K562 (cell line): Measurements from ENCODE around the gene MEGF11. TPM values are rescaled to one million over a fixed set of nuclear protein-coding genes. Genes with fewer than 3 reads are reported as not detected.

Experiments
- ARID1B ChIP-seq: fragments of 450-650 bp; IDR thresholded peaks from 2 replicates; pipeline ENCODE4 v1.6.1; 2016; ENCODE audit warnings: antibody characterized with exemption, mild to moderate bottlenecking, inconsistent platforms
- CBX5 ChIP-seq: IDR thresholded peaks from 2 replicates; pipeline ENCODE4 v1.6.1; 2014; ENCODE audit warnings: low read depth, borderline replicate concordance
- GATAD2B ChIP-seq: fragments of 450-650 bp; IDR thresholded peaks from 2 replicates; pipeline ENCODE4 v1.6.1; 2017; ENCODE audit warnings: mild to moderate bottlenecking, borderline replicate concordance
- NCOA2 ChIP-seq, 2 experiments: fragments of 450-650 bp; IDR thresholded peaks; 2 replicates each; pipeline ENCODE4 v1.6.1; 2018; ENCODE audit warnings: mild to moderate bottlenecking in 2 of 2, moderate library complexity in 1 of 2; ENCODE audit not compliant: partially characterized antibody in 2 of 2
- RB1 ChIP-seq: fragments of 450-650 bp; IDR thresholded peaks from 2 replicates; pipeline ENCODE4 v1.6.1; 2017; ENCODE audit warnings: low read depth, mild to moderate bottlenecking
- RBM25 ChIP-seq: fragments of 200-400 bp; formaldehyde crosslinking; IDR thresholded peaks from 2 replicates; pipeline ENCODE4 v1.6.1; 2018; ENCODE audit warnings: low read length, low read depth, moderate library complexity; ENCODE audit not compliant: severe bottlenecking
- SMC3 ChIP-seq: conservative IDR thresholded peaks from 2 replicates; pipeline ENCODE4 v1.6.1; 2011; ENCODE audit warnings: low read depth, low read length, improper control_type of control experiment; ENCODE audit not compliant: insufficient read depth
- TAF1 ChIP-seq: IDR thresholded peaks from 2 replicates; pipeline ENCODE4 v1.6.1; 2011; ENCODE audit warnings: mild to moderate bottlenecking, low read length, moderate library complexity; ENCODE audit not compliant: insufficient read depth, control insufficient read depth, severe bottlenecking; ENCODE audit errors: extremely low read depth
- TARDBP ChIP-seq: fragments of 450-650 bp; IDR thresholded peaks from 2 replicates; pipeline ENCODE4 v1.6.1; 2016
- TEAD1 ChIP-seq, 2 experiments: fragments of 450-650 bp in 1 of 2; sonication (generic) in 1 of 2; formaldehyde crosslinking; IDR thresholded peaks; 2 replicates each; pipeline versions ENCODE4 v1.4.0 to v1.8.0; 2020 to 2022; ENCODE audit warnings: mild to moderate bottlenecking in 2 of 2, missing genetic modification reagents in 1 of 2
- ZNF561 ChIP-seq: fragments of 450-650 bp; formaldehyde crosslinking; conservative IDR thresholded peaks from 2 replicates; pipeline ENCODE4 v1.4.0; 2020; ENCODE audit warnings: mild to moderate bottlenecking, moderate library complexity
- polyA plus RNA-seq, 8 experiments: library from polyadenylated mRNA; depleted of rRNA in 4 of 8; stranded (reverse) in 5 of 8; unstranded in 3 of 8; fragments of >200 nt; fragmentation: Nextera tagmentation in 2 of 8; fragmentation: Illumina TruSeq in 1 of 8; extraction: Ambion mirVana in 2 of 8; extraction: Trizol in 1 of 8; gene quantifications; 2 replicates each; pipeline versions ENCODE4 v1.2.1 to v1.2.3, GENCODE V29; 2011 to 2014; ENCODE audit warnings: inconsistent platforms in 1 of 8, missing spikeins in 1 of 8
- total RNA-seq, 7 experiments: library from RNA; depleted of rRNA in 6 of 7; stranded (reverse); fragments of >200 nt in 6 of 7; fragmentation: Illumina TruSeq in 2 of 7; extraction: Trizol in 2 of 7; gene quantifications; 2 replicates each; pipeline versions ENCODE4 v1.2.1 to v1.2.3, GENCODE V29; 2011 to 2021; ENCODE audit warnings: low replicate concordance in 1 of 7
- TF ChIP-seq, protein P1 (sequence below): fragments of 450-650 bp; formaldehyde crosslinking; IDR thresholded peaks from 2 replicates; pipeline ENCODE4 v1.4.0; 2020; ENCODE audit warnings: mild to moderate bottlenecking, moderate library complexity
- TF ChIP-seq, protein P2 (sequence below), 2 experiments: fragments of 150-350 bp in 1 of 2; IDR thresholded peaks; 2 replicates each; pipeline ENCODE4 v1.6.1; 2012 to 2016; ENCODE audit warnings: low read depth in 2 of 2, low read length in 2 of 2, mild to moderate bottlenecking in 1 of 2, moderate library complexity in 1 of 2
- TF ChIP-seq, protein P3 (sequence below), 2 experiments: fragments of 450-650 bp; formaldehyde crosslinking in 1 of 2; IDR thresholded peaks; 2 replicates each; pipeline versions ENCODE4 v1.4.0 to v1.6.1; 2014 to 2020; ENCODE audit warnings: mild to moderate bottlenecking in 2 of 2, borderline replicate concordance in 1 of 2, low read depth in 1 of 2

The MEGF11 gene
- total and polyA plus RNA-seq, 9 of the 15 experiments (the other 6 are each of a cell fraction or from before 2014, with no cell fraction given), result 0.06 to 0.23 (median 0.20) TPM; not detected in 6

DNA sequence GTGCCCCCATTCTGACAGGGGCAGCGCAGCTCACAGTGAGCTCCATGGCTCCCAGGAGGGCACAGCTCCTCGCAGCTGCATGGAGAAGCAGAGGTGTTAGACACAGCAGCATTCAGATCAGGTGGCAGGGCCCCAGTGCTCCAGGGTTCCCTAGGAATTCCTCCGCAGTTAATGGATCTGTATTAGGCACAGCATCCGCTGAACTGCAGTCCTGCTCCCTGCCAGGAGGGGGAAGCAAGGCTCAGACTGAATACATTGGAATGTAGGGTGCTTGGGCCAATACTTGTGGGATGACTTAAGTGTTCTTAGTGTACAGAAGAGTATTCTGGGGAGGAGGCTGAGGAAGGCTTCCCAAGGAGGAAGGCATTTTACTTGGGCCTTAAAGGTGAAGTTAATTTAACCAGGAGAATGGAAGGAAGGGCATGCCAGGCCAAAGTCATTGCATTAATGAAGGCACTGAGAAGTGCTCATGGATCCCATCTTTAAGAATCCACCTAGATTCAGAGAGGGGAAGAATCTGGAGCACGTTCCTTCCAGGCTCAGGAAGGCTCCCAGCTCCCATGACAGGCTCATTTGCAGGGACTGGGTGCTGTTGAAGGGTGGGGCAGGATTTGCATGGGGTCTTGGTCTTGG lies 272.6 kb downstream of the MEGF11 start (continued):
- TF ChIP-seq, protein P1, sequence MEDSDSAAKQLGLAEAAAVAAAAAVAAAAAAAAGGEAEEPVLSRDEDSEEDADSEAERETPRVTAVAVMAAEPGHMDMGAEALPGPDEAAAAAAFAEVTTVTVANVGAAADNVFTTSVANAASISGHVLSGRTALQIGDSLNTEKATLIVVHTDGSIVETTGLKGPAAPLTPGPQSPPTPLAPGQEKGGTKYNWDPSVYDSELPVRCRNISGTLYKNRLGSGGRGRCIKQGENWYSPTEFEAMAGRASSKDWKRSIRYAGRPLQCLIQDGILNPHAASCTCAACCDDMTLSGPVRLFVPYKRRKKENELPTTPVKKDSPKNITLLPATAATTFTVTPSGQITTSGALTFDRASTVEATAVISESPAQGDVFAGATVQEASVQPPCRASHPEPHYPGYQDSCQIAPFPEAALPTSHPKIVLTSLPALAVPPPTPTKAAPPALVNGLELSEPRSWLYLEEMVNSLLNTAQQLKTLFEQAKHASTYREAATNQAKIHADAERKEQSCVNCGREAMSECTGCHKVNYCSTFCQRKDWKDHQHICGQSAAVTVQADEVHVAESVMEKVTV, result 0 out of 2 replicates have a peak, but pooled peaks have one; percentile 36
- peak; percentile 72 for TF ChIP-seq SMC3
- TF ChIP-seq RB1, result 0 out of 2 replicates have a peak, but pooled peaks have one; percentile 28
- peak; percentile 26 to 51; a peak in 1 of 4 replicates for TF ChIP-seq TEAD1 (CRISPR knock-in tag; IDR thresholded peaks at IDR 0.05)
- no peak for TF ChIP-seq CBX5
- TF ChIP-seq, protein P2, sequence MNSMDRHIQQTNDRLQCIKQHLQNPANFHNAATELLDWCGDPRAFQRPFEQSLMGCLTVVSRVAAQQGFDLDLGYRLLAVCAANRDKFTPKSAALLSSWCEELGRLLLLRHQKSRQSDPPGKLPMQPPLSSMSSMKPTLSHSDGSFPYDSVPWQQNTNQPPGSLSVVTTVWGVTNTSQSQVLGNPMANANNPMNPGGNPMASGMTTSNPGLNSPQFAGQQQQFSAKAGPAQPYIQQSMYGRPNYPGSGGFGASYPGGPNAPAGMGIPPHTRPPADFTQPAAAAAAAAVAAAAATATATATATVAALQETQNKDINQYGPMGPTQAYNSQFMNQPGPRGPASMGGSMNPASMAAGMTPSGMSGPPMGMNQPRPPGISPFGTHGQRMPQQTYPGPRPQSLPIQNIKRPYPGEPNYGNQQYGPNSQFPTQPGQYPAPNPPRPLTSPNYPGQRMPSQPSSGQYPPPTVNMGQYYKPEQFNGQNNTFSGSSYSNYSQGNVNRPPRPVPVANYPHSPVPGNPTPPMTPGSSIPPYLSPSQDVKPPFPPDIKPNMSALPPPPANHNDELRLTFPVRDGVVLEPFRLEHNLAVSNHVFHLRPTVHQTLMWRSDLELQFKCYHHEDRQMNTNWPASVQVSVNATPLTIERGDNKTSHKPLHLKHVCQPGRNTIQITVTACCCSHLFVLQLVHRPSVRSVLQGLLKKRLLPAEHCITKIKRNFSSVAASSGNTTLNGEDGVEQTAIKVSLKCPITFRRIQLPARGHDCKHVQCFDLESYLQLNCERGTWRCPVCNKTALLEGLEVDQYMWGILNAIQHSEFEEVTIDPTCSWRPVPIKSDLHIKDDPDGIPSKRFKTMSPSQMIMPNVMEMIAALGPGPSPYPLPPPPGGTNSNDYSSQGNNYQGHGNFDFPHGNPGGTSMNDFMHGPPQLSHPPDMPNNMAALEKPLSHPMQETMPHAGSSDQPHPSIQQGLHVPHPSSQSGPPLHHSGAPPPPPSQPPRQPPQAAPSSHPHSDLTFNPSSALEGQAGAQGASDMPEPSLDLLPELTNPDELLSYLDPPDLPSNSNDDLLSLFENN (IDR thresholded peaks at IDR 0.05; ENCODE audit: low read depth in 2 of 2, low read length in 2 of 2), result no peak
- TF ChIP-seq, protein P3, sequence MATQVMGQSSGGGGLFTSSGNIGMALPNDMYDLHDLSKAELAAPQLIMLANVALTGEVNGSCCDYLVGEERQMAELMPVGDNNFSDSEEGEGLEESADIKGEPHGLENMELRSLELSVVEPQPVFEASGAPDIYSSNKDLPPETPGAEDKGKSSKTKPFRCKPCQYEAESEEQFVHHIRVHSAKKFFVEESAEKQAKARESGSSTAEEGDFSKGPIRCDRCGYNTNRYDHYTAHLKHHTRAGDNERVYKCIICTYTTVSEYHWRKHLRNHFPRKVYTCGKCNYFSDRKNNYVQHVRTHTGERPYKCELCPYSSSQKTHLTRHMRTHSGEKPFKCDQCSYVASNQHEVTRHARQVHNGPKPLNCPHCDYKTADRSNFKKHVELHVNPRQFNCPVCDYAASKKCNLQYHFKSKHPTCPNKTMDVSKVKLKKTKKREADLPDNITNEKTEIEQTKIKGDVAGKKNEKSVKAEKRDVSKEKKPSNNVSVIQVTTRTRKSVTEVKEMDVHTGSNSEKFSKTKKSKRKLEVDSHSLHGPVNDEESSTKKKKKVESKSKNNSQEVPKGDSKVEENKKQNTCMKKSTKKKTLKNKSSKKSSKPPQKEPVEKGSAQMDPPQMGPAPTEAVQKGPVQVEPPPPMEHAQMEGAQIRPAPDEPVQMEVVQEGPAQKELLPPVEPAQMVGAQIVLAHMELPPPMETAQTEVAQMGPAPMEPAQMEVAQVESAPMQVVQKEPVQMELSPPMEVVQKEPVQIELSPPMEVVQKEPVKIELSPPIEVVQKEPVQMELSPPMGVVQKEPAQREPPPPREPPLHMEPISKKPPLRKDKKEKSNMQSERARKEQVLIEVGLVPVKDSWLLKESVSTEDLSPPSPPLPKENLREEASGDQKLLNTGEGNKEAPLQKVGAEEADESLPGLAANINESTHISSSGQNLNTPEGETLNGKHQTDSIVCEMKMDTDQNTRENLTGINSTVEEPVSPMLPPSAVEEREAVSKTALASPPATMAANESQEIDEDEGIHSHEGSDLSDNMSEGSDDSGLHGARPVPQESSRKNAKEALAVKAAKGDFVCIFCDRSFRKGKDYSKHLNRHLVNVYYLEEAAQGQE (IDR thresholded peaks at IDR 0.05; ENCODE audit: borderline replicate concordance), result peak; percentile 40; the same call in 1 of the 2 replicates
- TF ChIP-seq, protein P3 (CRISPR knock-in tag; IDR thresholded peaks at IDR 0.05; ENCODE audit: low read depth), result no peak
- no peak for TF ChIP-seq NCOA2 (IDR thresholded peaks at IDR 0.05; ENCODE audit: partially characterized antibody in 2 of 2)
- TF ChIP-seq TAF1, result no peak
- TF ChIP-seq GATAD2B, result no peak
- TF ChIP-seq RBM25, result no peak
- TF ChIP-seq ZNF561 (CRISPR knock-in tag), result no peak
- TF ChIP-seq ARID1B, result no peak
- TF ChIP-seq TARDBP, result no peak
